H9 (cell line): ENCODE measurements around the gene MRPL20. TPM values are rescaled to one million over a fixed set of nuclear protein-coding genes. Genes with fewer than 3 reads are reported as not detected.
A peak's percentile ranks its signal among the peaks of the same experiment; 100 is the strongest.

Experiments
- DNase-seq: peaks from one replicate; pipeline ENCODE4 v3.0.0-alpha.2; 2017
- H2AFZ ChIP-seq: one replicate; pipeline ENCODE4 v1.6.1; 2013; ENCODE audit warnings: mild to moderate bottlenecking, low read length, control low read depth, moderate library complexity
- H2AK5ac ChIP-seq: 2 replicates; pipeline ENCODE4 v1.6.1; 2013; ENCODE audit warnings: low read length, control low read depth, mixed read lengths; ENCODE audit not compliant: insufficient read length
- H2BK120ac ChIP-seq: one replicate; pipeline ENCODE4 v1.6.1; 2013; ENCODE audit warnings: low read depth, mild to moderate bottlenecking, low read length, control low read depth, inconsistent platforms; ENCODE audit not compliant: poor library complexity, severe bottlenecking
- H2BK12ac ChIP-seq: 2 replicates; pipeline ENCODE4 v1.6.1; 2013; ENCODE audit warnings: low read length, control low read depth, mixed read lengths, low read depth; ENCODE audit not compliant: insufficient read length
- H2BK15ac ChIP-seq: 2 replicates; pipeline ENCODE4 v1.6.1; 2013; ENCODE audit warnings: low read depth, low read length, control low read depth
- H2BK20ac ChIP-seq: one replicate; pipeline ENCODE4 v1.6.1; 2013; ENCODE audit warnings: low read depth, mild to moderate bottlenecking, low read length, control low read depth, inconsistent platforms; ENCODE audit not compliant: poor library complexity, severe bottlenecking
- H2BK5ac ChIP-seq: 2 replicates; pipeline ENCODE4 v1.6.1; 2013; ENCODE audit warnings: low read length, control low read depth, mixed read lengths; ENCODE audit not compliant: insufficient read length
- H3K14ac ChIP-seq: 2 replicates; pipeline ENCODE4 v1.6.1; 2013; ENCODE audit warnings: low read length, control low read depth; ENCODE audit not compliant: insufficient read depth
- H3K18ac ChIP-seq: 2 replicates; pipeline ENCODE4 v1.6.1; 2013; ENCODE audit warnings: low read depth, mild to moderate bottlenecking, mixed read lengths, low read length, control low read depth; ENCODE audit not compliant: insufficient read length
- H3K23ac ChIP-seq: 2 replicates; pipeline ENCODE4 v1.6.1; 2013; ENCODE audit warnings: low read length, control low read depth, mixed read lengths, low read depth; ENCODE audit not compliant: insufficient read length
- H3K23me2 ChIP-seq: 2 replicates; pipeline ENCODE4 v1.6.1; 2013; ENCODE audit warnings: low read depth, mild to moderate bottlenecking, mixed read lengths, low read length, control low read depth; ENCODE audit not compliant: insufficient read length, poor library complexity, severe bottlenecking
- H3K27ac ChIP-seq: 2 replicates; pipeline ENCODE4 v1.5.1; 2013; ENCODE audit warnings: low read length, control low read depth, mixed read lengths, low read depth; ENCODE audit not compliant: insufficient read length
- H3K27me3 ChIP-seq: 2 replicates; pipeline ENCODE4 v1.6.1; 2013; ENCODE audit warnings: low read length, control low read depth, inconsistent platforms; ENCODE audit not compliant: insufficient read depth
- H3K4ac ChIP-seq: 2 replicates; pipeline ENCODE4 v1.6.1; 2013; ENCODE audit warnings: low read depth, mild to moderate bottlenecking, control low read depth, inconsistent platforms, low read length, moderate library complexity
- H3K4me1 ChIP-seq: 2 replicates; pipeline ENCODE4 v1.6.1; 2013; ENCODE audit warnings: low read length, control low read depth, inconsistent platforms; ENCODE audit not compliant: insufficient read depth
- H3K4me2 ChIP-seq: 2 replicates; pipeline ENCODE4 v1.6.1; 2013; ENCODE audit warnings: low read length, control low read depth, mixed read lengths; ENCODE audit not compliant: insufficient read length, insufficient read depth
- H3K56ac ChIP-seq: 2 replicates; pipeline ENCODE4 v1.6.1; 2013; ENCODE audit warnings: low read depth, mild to moderate bottlenecking, mixed read lengths, low read length, control low read depth; ENCODE audit not compliant: insufficient read length
- H3K79me1 ChIP-seq: 2 replicates; pipeline ENCODE4 v1.6.1; 2013; ENCODE audit warnings: low read depth, mild to moderate bottlenecking, moderate library complexity, low read length, control low read depth, inconsistent platforms; ENCODE audit not compliant: insufficient read depth, poor library complexity, severe bottlenecking
- H3K79me2 ChIP-seq: 2 replicates; pipeline ENCODE4 v1.6.1; 2013; ENCODE audit warnings: low read length, control low read depth, inconsistent platforms; ENCODE audit not compliant: insufficient read depth
- H3K9ac ChIP-seq: 2 replicates; pipeline ENCODE4 v1.6.1; 2013; ENCODE audit warnings: low read length, control low read depth, mixed read lengths; ENCODE audit not compliant: insufficient read length; ENCODE audit errors: extremely low read depth
- H3K9me3 ChIP-seq: one replicate; pipeline ENCODE4 v1.6.1; 2013; ENCODE audit warnings: low read depth, low read length, inconsistent platforms; ENCODE audit not compliant: control insufficient read depth
- H3T11ph ChIP-seq: one replicate; pipeline ENCODE4 v1.6.1; 2013; ENCODE audit warnings: mild to moderate bottlenecking, low read length, control low read depth, inconsistent platforms
- H4K20me1 ChIP-seq: one replicate; pipeline ENCODE4 v1.6.1; 2013; ENCODE audit not compliant: control insufficient read depth, insufficient read length, insufficient read depth
- H4K5ac ChIP-seq: 2 replicates; pipeline ENCODE4 v1.6.1; 2013; ENCODE audit warnings: low read depth, mild to moderate bottlenecking, mixed read lengths, low read length, control low read depth; ENCODE audit not compliant: insufficient read length
- H4K8ac ChIP-seq: replicated peaks from 2 replicates; pipeline ENCODE4 v1.6.1; 2013; ENCODE audit warnings: low read length, control low read depth, mixed read lengths, low read depth; ENCODE audit not compliant: insufficient read length
- H4K91ac ChIP-seq: 2 replicates; pipeline ENCODE4 v1.6.1; 2013; ENCODE audit warnings: low read depth, mild to moderate bottlenecking, moderate library complexity, mixed read lengths, low read length, control low read depth; ENCODE audit not compliant: insufficient read length
- H3K27ac Mint-ChIP-seq, 3 experiments: 2 replicates in 2 of 3; 3 replicates in 1 of 3; pipeline ENCODE4 v1.8.0; 2020 to 2021; ENCODE audit warnings: mixed read lengths in 3 of 3, mild to moderate bottlenecking in 1 of 3, moderate library complexity in 1 of 3
- H3K27me3 Mint-ChIP-seq: 2 replicates; pipeline ENCODE4 v1.8.0; 2021; ENCODE audit warnings: low read depth, mild to moderate bottlenecking, moderate library complexity, mixed read lengths
- H3K36me3 Mint-ChIP-seq, 3 experiments: 2 replicates in 2 of 3; 3 replicates in 1 of 3; pipeline ENCODE4 v1.8.0; 2020 to 2021; ENCODE audit warnings: low read depth in 3 of 3, mixed read lengths in 3 of 3; ENCODE audit not compliant: insufficient read depth in 1 of 3
- H3K4me1 Mint-ChIP-seq, 2 experiments: 2 replicates each; pipeline ENCODE4 v1.8.0; 2020; ENCODE audit warnings: mixed read lengths in 2 of 2
- H3K4me3 Mint-ChIP-seq, 2 experiments: 2 replicates in 1 of 2; 3 replicates in 1 of 2; pipeline ENCODE4 v1.8.0; 2020 to 2021; ENCODE audit warnings: mild to moderate bottlenecking in 2 of 2, mixed read lengths in 2 of 2, moderate library complexity in 1 of 2
- H3K9me3 Mint-ChIP-seq, 2 experiments: 2 replicates in 1 of 2; 3 replicates in 1 of 2; pipeline ENCODE4 v1.8.0; 2020; ENCODE audit warnings: mild to moderate bottlenecking in 2 of 2, mixed read lengths in 2 of 2, moderate library complexity in 1 of 2
- CTCF ChIP-seq: fragments of 200-600 bp; sonication (generic); conservative IDR thresholded peaks from 3 replicates; pipeline ENCODE4 v1.8.0; 2021; ENCODE audit warnings: antibody characterized with exemption, mild to moderate bottlenecking
- WGBS: extraction: QIAGEN DNeasy Blood & Tissue Kit; methylation state at CpG from one replicate; pipeline ENCODE4 v1.1.7; 2013; ENCODE audit warnings: missing lambda C conversion rate, low lambda C conversion rate, mixed read lengths; ENCODE audit not compliant: insufficient read length; ENCODE audit errors: extremely low coverage; 5-methylcytosine and 5-hydroxymethylcytosine counted together
- total RNA-seq: library from RNA; stranded (reverse); gene quantifications from 2 replicates; pipeline ENCODE4 v1.2.1, GENCODE V29; 2021

The MRPL20 gene
- total RNA-seq, 1 experiment from 2014 or later: 162 TPM

GRCh38 chr1:1364266-1364665 is 42.8 kb downstream of the MRPL20 start:
- no peaks in the 10 kb centered on the region for H4K20me1 ChIP-seq
- no peak overlapping the region for H3K4me3 Mint-ChIP-seq
- no peak overlapping the region for H4K8ac ChIP-seq
- no peaks in the 10 kb centered on the region; a peak in 2 of 5 replicates for H3K9me3 Mint-ChIP-seq
- H3T11ph ChIP-seq: no peak overlapping the region
- no peak overlapping the region for H4K91ac ChIP-seq
- no peak overlapping the region for H3K18ac ChIP-seq
- no peaks in the 10 kb centered on the region for H3K27me3 ChIP-seq
- H2BK120ac ChIP-seq: no peak overlapping the region
- no peak overlapping the region for H4K5ac ChIP-seq
- peak; percentile 37 for DNase-seq
- H3K27me3 Mint-ChIP-seq: peaks cover 34% of the 10 kb centered on the region
- H2AK5ac ChIP-seq: no peak overlapping the region
- no peak overlapping the region for H3K4me2 ChIP-seq
- no peak overlapping the region for H3K9ac ChIP-seq
- H3K27ac ChIP-seq: no peak overlapping the region
- H3K56ac ChIP-seq: no peak overlapping the region
- H2BK15ac ChIP-seq: no peak overlapping the region
- H2AFZ ChIP-seq: no peak overlapping the region
- no peak overlapping the region; a peak in 1 of 7 replicates for H3K27ac Mint-ChIP-seq
- no peak overlapping the region for H2BK20ac ChIP-seq
- H3K79me1 ChIP-seq: no peaks in the 10 kb centered on the region
- peaks cover 20% of the 10 kb centered on the region for H3K9me3 ChIP-seq
- WGBS: no CpG with 5 or more reads among the region's 14 CpGs
- H3K4ac ChIP-seq: no peak overlapping the region
- no peak for TF ChIP-seq CTCF
- no peak overlapping the region for H2BK12ac ChIP-seq
- H3K4me1 Mint-ChIP-seq: peaks cover 12 to 21% of the 10 kb centered on the region in 2 experiments
- H3K36me3 Mint-ChIP-seq: no peaks in the 10 kb centered on the region
- H3K23ac ChIP-seq: no peak overlapping the region
- no peak overlapping the region for H2BK5ac ChIP-seq
- H3K23me2 ChIP-seq: no peaks in the 10 kb centered on the region
- peaks cover 2% of the 10 kb centered on the region; the same call in 1 of the 2 replicates for H3K4me1 ChIP-seq
- H3K79me2 ChIP-seq: no peaks in the 10 kb centered on the region
- no peak overlapping the region for H3K14ac ChIP-seq
